NOMO-1 treated with dmso at 0.1 percent for 144 hours (cell line): ENCODE measurements around the gene KCTD10.
"Not testable (repeated sequence)": the region's sequence is repeated elsewhere in the genome, so short reads cannot be mapped to it uniquely, and the experiment has no call there.

ENCODE experiments used
- DNase-seq: peaks from one replicate; lab custom pipeline; 2025; ENCODE audit not compliant: unreplicated experiment; lab: John Stamatoyannopoulos, UW

Gene KCTD10

DNA sequence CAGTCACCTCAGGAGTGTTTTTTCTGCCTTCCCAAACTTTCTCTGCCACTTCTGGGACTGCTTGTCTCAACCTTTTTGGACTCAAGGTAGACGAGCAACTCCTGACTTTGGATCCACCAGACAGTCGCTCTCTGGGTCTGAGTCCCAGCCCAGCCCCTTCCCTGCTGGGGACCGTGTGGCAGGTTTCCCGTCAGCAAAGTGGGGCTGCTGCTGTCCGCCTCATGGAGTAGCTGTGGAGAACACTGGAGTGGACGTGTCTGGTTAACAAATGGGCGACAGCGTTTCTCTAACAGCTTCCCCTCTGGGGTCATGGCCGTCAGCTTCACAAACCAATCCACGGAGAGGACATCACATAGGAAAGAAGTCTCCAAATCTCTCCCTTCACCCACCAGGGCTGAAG, 54.8 kb downstream of the KCTD10 start:
- DNase-seq, result no peak

DNA sequence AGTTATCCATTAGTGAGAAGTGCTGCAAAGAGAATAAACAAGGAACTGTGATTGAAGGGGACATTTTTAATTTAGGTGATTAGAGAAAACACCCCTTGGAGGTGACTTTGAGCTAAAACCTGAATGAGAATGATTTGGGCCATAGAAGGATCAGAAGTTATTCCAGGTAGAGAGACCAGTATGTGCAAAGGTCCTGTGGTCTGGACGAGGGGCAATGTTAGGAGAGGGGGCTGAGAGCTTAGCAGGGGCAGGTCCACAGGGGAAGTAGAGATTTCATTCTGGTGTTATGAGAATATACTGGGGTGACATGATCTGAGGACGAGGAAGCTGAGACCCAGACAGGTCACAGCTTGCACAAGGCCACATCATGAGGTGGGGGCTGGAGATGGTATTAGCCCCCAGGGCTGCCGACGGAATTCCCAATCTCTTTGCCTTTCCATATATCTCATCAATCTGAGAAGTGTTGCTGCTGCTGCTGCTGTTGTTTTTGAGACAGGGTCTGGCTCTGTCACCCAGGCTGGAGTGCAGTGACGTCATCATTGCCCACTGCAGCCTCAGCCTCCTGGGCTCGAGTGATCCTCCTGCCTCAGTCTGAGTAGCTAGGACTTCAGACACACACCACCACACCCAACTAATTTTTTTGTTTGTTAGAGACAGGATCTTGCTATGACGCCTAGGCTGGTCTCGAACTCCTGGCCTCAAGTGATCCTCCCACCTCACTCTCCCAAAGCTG, 55.6 kb downstream of the KCTD10 start:
- no peak for DNase-seq

DNA sequence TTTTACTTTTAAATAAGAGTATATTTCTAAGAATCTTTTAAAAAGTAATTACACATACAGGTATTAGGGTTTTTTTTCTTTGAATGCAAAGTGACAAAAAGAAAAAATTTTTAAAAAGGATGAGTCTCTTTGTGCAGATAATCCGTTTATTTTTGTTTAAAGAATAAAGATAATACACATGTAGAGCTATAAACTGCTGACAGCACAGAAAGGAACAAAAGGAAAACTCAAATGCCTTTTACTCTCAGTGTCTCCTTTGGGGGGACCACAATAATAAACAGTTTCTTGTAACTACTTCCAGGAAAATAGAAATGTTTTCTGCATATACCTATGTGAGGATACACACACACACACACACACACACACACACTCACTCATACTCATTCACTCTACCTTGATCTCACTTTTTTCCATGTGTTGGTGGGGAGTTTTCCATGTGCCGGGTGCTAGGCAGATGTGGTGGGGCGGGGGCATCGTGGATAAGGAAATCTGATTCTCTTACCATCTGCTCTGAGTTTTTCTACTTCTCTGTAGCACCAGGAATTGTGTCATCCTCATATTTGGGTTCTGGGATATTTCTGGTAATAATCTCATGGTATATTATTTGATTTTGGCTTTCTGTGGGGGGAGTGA, 58.1 kb downstream of the KCTD10 start:
- DNase-seq, result no peak

DNA sequence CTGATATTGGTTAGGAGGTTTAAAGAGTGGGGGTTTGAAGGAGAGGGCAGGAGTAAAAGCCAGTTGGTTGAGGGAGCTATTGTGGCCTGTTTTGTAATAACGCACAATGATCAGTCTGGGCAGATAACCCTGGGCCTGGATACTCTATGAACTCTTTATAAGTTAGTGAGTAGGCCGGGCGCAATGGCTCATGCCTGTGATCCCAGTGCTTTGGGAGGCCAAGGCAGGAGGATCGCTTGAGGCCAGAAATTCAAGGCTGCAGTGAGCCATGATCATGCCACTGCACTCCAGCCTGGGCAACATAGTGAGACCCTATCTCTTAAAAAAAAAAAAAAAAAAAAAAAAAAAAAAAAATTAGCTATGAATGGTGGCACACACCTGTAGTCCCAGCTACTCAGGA, 71.0 kb downstream of the KCTD10 start:
- DNase-seq, result not testable (repeated sequence)

DNA sequence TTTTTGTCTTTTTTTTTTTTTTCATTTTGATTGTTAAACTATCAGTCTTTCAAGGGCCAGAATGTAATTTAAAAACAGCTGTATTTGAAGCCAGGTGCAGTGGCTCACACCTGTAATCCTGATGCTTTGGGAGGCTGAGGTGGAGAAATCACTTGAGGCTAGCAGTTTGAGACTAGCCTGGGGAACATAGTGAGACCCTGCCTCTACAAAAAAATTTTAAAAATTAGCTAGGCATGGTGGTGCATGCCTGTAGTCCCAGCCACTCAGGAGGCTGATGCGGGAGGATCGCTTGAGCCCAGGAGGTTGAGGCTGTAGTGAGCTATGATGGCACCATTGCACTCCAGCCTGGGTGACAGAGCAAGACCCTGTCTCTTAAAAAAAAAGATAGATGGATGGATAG, 72.3 kb downstream of the KCTD10 start:
- not testable (repeated sequence) for DNase-seq
